ENCODE measurements around the gene AR. TPM values are rescaled to one million over a fixed set of nuclear protein-coding genes. Genes with fewer than 3 reads are reported as not detected.

Gene AR
- total and polyA plus RNA-seq, 2 of the 8 experiments (the other 6 are each of a cell fraction or from before 2014, with no cell fraction given): 7.1 to 10.7 TPM

DNA sequence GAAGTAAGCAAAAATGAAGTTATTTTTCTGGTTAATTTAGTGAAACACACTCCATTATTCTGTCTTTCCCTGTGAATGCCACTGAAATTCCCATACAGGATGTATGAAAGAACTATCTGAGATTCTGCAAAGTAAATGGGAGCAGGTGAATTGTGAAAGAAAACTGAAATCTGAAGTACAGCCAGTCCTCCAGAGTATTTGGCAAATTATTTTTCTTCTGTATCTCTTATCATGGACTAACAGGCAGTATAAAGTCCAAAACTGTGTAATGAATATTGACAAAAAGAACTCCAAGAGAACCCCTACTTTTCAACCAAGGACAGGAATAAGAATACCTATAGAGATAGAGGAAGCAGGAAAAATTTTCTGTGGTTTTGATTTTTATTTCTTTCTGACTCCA lies 40.8 kb upstream of the AR start:
- H3K4ac ChIP-seq (replicated peaks; ENCODE audit: insufficient read length, low read depth, low read length): no peak overlapping the region
- no peak overlapping the region for H2BK20ac ChIP-seq (ENCODE audit: low read length)
- H4K5ac ChIP-seq (ENCODE audit: insufficient read length, low read depth, low read length): no peak overlapping the region
- no peak overlapping the region for H3K23ac ChIP-seq (ENCODE audit: insufficient read length)
- no peak overlapping the region for H3K4me2 ChIP-seq (ENCODE audit: insufficient read depth in 1 of 2, low read depth in 2 of 2, low read length in 2 of 2)
- no peak overlapping the region for H2AFZ ChIP-seq (ENCODE audit: low read length)
- CTCF ChIA-PET (ENCODE audit: partially characterized antibody): no interaction called here
- H2BK12ac ChIP-seq (ENCODE audit: low read depth, low read length): no peak overlapping the region
- H3K4me1 ChIP-seq (replicated peaks in 1 of 4; ENCODE audit: control insufficient read depth in 3 of 4, insufficient read depth in 4 of 4, low read length in 3 of 4): no peaks in the 10 kb centered on the region
- H4K8ac ChIP-seq (ENCODE audit: extremely low read depth, insufficient read depth, low read length): no peak overlapping the region
- no peaks in the 10 kb centered on the region for H3K79me1 ChIP-seq (ENCODE audit: low read depth, low read length)
- H3K56ac ChIP-seq (replicated peaks; ENCODE audit: insufficient read length, low read depth, low read length): no peak overlapping the region
- no peaks in the 10 kb centered on the region for H3K36me3 ChIP-seq (ENCODE audit: control insufficient read depth in 2 of 4, insufficient read depth in 4 of 4, low read length in 3 of 4)
- POLR2A ChIA-PET (ENCODE audit: partially characterized antibody): no interaction called here
- H3K79me2 ChIP-seq (ENCODE audit: control insufficient read depth in 1 of 2, insufficient read depth in 2 of 2, low read length in 2 of 2): no peaks in the 10 kb centered on the region
- FAIRE-seq: no peak
- DNase-seq (ENCODE audit: low read depth in 1 of 2, low spot score in 2 of 2): no peak
- H3K9ac ChIP-seq (replicated peaks in 1 of 4; ENCODE audit: extremely low read depth in 1 of 4, low read depth in 3 of 4, low read length in 3 of 4): no peak overlapping the region
- H3K14ac ChIP-seq (ENCODE audit: insufficient read length): no peak overlapping the region
- no peak overlapping the region for H2BK120ac ChIP-seq (replicated peaks; ENCODE audit: low read depth, low read length)
- H3K27ac ChIP-seq (ENCODE audit: low read depth, low read length): no peak overlapping the region
- H3K23me2 ChIP-seq (ENCODE audit: low read depth, low read length): no peaks in the 10 kb centered on the region
- H4K91ac ChIP-seq (replicated peaks; ENCODE audit: insufficient read length, low read length): no peak overlapping the region
- no peak overlapping the region for H2AK5ac ChIP-seq (ENCODE audit: low read depth, low read length)
- no peak overlapping the region for H3K18ac ChIP-seq (ENCODE audit: extremely low read depth, low read length)
- no peak for TF ChIP-seq EGR1 (IDR thresholded peaks at IDR 0.05; ENCODE audit: borderline replicate concordance, low read depth, low read length)
- no peak for TF ChIP-seq SP2 (IDR thresholded peaks at IDR 0.05; ENCODE audit: low read length)
- TF ChIP-seq SUZ12 (IDR thresholded peaks at IDR 0.05; ENCODE audit: low read length): no peak
- TF ChIP-seq HDAC6 (IDR thresholded peaks at IDR 0.05; ENCODE audit: low read depth, low read length): no peak
- no peak for TF ChIP-seq BRCA1 (IDR thresholded peaks at IDR 0.05; ENCODE audit: low read depth, low read length)
- no peak for TF ChIP-seq JUND (IDR thresholded peaks at IDR 0.05; ENCODE audit: low read length)
- TF ChIP-seq ASH2L (IDR thresholded peaks at IDR 0.05; ENCODE audit: low read length): no peak
- TF ChIP-seq CHD1 (IDR thresholded peaks at IDR 0.05; ENCODE audit: low read depth, low read length): no peak
- no peak for TF ChIP-seq KDM4A (IDR thresholded peaks at IDR 0.05; ENCODE audit: low read depth, low read length, severe bottlenecking)
- H3K27me3 ChIP-seq (replicated peaks in 1 of 4; ENCODE audit: control insufficient read depth in 3 of 4, extremely low read depth in 1 of 4, insufficient read depth in 3 of 4, low read length in 3 of 4): no peaks in the 10 kb centered on the region
- no peaks in the 10 kb centered on the region for H4K20me1 ChIP-seq (replicated peaks in 1 of 2; ENCODE audit: control insufficient read depth in 1 of 2, insufficient read depth in 2 of 2, low read length in 2 of 2)
- no peak overlapping the region for H3K4me3 ChIP-seq (ENCODE audit: extremely low read depth in 1 of 4, insufficient read depth in 2 of 4, low read depth in 3 of 4, low read length in 4 of 4)
- peaks cover 0 to 3% of the 10 kb centered on the region in 2 experiments; a peak in 1 of 4 replicates for H3K9me3 ChIP-seq (ENCODE audit: insufficient read depth in 2 of 2, low read depth in 1 of 2, low read length in 1 of 2)
- H2BK5ac ChIP-seq (ENCODE audit: low read depth, low read length): no peak overlapping the region
- H2BK15ac ChIP-seq (ENCODE audit: low read length): no peak overlapping the region

Data from H1 (cell line).